HepG2 (cell line): Measurements from ENCODE around the gene POLR1H. TPM values are rescaled to one million over a fixed set of nuclear protein-coding genes. Genes with fewer than 3 reads are reported as not detected.

Experiments used
- CENPX ChIP-seq: sonication (generic); formaldehyde crosslinking; IDR thresholded peaks from 2 replicates; pipeline ENCODE4 v1.9.0; 2021; ENCODE audit warnings: mild to moderate bottlenecking, missing genetic modification reagents, moderate library complexity
- DMAP1 ChIP-seq: IDR thresholded peaks from 2 replicates; pipeline ENCODE4 v1.6.1; 2016
- EHMT2 ChIP-seq: fragments of 200-600 bp; sonication (generic); IDR thresholded peaks from 2 replicates; pipeline ENCODE4 v1.7.0; 2017; ENCODE audit warnings: antibody characterized with exemption, low read depth, low read length, borderline replicate concordance
- FOXJ3 ChIP-seq: sonication (generic); formaldehyde crosslinking; IDR thresholded peaks from 2 replicates; pipeline ENCODE4 v1.4.0; 2020; ENCODE audit warnings: missing genetic modification reagents, mild to moderate bottlenecking, borderline replicate concordance
- GATA4 ChIP-seq: sonication (generic); IDR thresholded peaks from 2 replicates; pipeline ENCODE4 v1.6.1; 2016; ENCODE audit warnings: antibody characterized with exemption, low read depth, borderline replicate concordance
- GLI4 ChIP-seq: sonication (generic); formaldehyde crosslinking; IDR thresholded peaks from 2 replicates; pipeline ENCODE4 v1.5.1; 2020; ENCODE audit warnings: missing genetic modification reagents, mild to moderate bottlenecking, moderate library complexity, borderline replicate concordance
- LBX2 ChIP-seq: sonication (generic); formaldehyde crosslinking; IDR thresholded peaks from 2 replicates; pipeline ENCODE4 v1.5.0; 2020; ENCODE audit warnings: missing genetic modification reagents, mild to moderate bottlenecking, borderline replicate concordance
- PHF5A ChIP-seq: IDR thresholded peaks from one replicate; pipeline ENCODE4 v1.6.1; 2018; ENCODE audit warnings: low read depth, missing genetic modification reagents; ENCODE audit not compliant: unreplicated experiment
- SPEN ChIP-seq: sonication (generic); formaldehyde crosslinking; IDR thresholded peaks from 2 replicates; pipeline ENCODE4 v1.5.1; 2020; ENCODE audit warnings: low read depth, mild to moderate bottlenecking, missing genetic modification reagents
- ZKSCAN5 ChIP-seq: sonication (generic); formaldehyde crosslinking; IDR thresholded peaks from 2 replicates; pipeline ENCODE4 v1.5.1; 2020; ENCODE audit warnings: mild to moderate bottlenecking, missing genetic modification reagents
- ZNF143 ChIP-seq: sonication (generic); formaldehyde crosslinking; IDR thresholded peaks from 2 replicates; pipeline ENCODE4 v1.4.0; 2020; ENCODE audit warnings: missing genetic modification reagents
- ZNF160 ChIP-seq: sonication (generic); formaldehyde crosslinking; IDR thresholded peaks from 2 replicates; pipeline ENCODE4 v1.8.0; 2022; ENCODE audit warnings: mild to moderate bottlenecking, inconsistent platforms, missing genetic modification reagents
- ZNF326 ChIP-seq: sonication (generic); formaldehyde crosslinking; IDR thresholded peaks from 2 replicates; pipeline ENCODE4 v1.4.0; 2020; ENCODE audit warnings: missing genetic modification reagents, borderline replicate concordance
- polyA plus RNA-seq, 8 experiments: library from polyadenylated mRNA; depleted of rRNA in 3 of 8; stranded (reverse) in 7 of 8; unstranded in 1 of 8; fragments of >200 nt; fragmentation: Illumina TruSeq in 4 of 8; extraction: Trizol in 4 of 8; gene quantifications; 2 replicates each; pipeline versions ENCODE4 v1.2.1 to v1.2.3, GENCODE V29; 2011 to 2016; ENCODE audit warnings: low read depth in 4 of 8, missing spikeins in 1 of 8, mixed read lengths in 1 of 8; ENCODE audit not compliant: insufficient read depth in 1 of 8
- total RNA-seq, 5 experiments: library from RNA; depleted of rRNA; stranded (reverse); fragments of >200 nt; fragmentation: Illumina TruSeq; extraction: Trizol; gene quantifications; 2 replicates each; pipeline ENCODE4 v1.2.3, GENCODE V29; 2016; ENCODE audit warnings: low read depth in 1 of 5
- TF ChIP-seq, protein P1 (sequence below): sonication (generic); formaldehyde crosslinking; IDR thresholded peaks from 2 replicates; pipeline ENCODE4 v1.4.0; 2020; ENCODE audit warnings: missing genetic modification reagents
- TF ChIP-seq, protein P2 (sequence below): sonication (generic); formaldehyde crosslinking; IDR thresholded peaks from 2 replicates; pipeline ENCODE4 v1.4.0; 2020; ENCODE audit warnings: missing genetic modification reagents
- TF ChIP-seq, protein P3 (sequence below): sonication (generic); formaldehyde crosslinking; IDR thresholded peaks from 2 replicates; pipeline ENCODE4 v1.8.0; 2022; ENCODE audit warnings: low read depth, missing genetic modification reagents
- TF ChIP-seq, protein P4 (sequence below): sonication (generic); formaldehyde crosslinking; IDR thresholded peaks from 2 replicates; pipeline ENCODE4 v1.4.0; 2020; ENCODE audit warnings: missing genetic modification reagents

POLR1H gene
- total and polyA plus RNA-seq, 2 of the 13 experiments (the other 11 are each of a cell fraction or from before 2014, with no cell fraction given): 61.4 to 79.8 TPM

DNA sequence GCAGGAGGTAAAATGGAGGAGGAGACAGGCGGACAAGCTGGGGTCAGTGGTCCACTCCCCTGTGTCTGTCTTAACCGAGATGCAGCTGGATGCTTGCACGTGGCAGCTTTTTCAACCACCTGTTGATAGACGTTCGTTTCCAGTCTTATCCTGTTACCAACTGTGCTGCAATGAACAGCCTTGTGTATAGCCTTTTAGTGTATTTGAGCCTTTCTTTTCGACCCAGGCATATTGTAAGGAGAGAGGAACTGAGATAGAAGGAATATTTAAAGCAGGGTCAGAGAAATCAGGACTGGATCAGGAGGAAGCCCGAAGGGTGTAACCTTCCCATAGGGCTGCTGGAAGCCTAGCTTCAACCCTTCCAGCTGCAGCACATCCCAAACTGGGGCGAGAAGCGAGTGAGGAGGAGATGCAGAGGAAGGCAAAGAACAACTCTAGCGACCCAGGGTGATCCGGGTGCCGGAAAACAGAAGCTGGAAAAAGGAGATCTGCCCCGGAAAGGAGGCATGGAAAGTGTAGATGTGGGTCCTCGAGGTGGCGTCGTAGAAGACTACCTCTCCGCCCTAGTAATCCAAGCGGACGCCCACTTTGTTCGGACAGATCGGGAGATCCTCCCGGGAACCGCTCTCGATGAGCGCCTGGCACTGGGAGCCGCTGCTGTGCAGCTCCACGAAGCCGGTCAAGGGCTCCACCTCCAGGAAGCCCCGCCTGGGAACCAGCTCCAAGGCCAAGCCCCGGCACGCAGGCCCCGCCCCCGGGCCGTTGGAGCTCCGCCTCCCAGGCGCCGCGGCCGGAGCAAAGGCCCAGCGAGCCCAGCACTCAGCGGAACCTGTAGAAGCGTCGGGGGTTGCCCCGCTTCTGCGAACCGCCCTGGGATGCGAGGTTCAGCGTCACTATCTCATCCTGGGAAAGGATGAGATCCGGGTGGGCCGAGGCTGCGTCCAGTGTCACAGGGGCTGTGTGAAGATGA is 40.7 kb downstream of the POLR1H start (continued):
- TF ChIP-seq, protein P1, sequence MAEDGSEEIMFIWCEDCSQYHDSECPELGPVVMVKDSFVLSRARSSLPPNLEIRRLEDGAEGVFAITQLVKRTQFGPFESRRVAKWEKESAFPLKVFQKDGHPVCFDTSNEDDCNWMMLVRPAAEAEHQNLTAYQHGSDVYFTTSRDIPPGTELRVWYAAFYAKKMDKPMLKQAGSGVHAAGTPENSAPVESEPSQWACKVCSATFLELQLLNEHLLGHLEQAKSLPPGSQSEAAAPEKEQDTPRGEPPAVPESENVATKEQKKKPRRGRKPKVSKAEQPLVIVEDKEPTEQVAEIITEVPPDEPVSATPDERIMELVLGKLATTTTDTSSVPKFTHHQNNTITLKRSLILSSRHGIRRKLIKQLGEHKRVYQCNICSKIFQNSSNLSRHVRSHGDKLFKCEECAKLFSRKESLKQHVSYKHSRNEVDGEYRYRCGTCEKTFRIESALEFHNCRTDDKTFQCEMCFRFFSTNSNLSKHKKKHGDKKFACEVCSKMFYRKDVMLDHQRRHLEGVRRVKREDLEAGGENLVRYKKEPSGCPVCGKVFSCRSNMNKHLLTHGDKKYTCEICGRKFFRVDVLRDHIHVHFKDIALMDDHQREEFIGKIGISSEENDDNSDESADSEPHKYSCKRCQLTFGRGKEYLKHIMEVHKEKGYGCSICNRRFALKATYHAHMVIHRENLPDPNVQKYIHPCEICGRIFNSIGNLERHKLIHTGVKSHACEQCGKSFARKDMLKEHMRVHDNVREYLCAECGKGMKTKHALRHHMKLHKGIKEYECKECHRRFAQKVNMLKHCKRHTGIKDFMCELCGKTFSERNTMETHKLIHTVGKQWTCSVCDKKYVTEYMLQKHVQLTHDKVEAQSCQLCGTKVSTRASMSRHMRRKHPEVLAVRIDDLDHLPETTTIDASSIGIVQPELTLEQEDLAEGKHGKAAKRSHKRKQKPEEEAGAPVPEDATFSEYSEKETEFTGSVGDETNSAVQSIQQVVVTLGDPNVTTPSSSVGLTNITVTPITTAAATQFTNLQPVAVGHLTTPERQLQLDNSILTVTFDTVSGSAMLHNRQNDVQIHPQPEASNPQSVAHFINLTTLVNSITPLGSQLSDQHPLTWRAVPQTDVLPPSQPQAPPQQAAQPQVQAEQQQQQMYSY (CRISPR knock-in tag): no peak; the same call in none of the 2 replicates
- TF ChIP-seq, protein P2, sequence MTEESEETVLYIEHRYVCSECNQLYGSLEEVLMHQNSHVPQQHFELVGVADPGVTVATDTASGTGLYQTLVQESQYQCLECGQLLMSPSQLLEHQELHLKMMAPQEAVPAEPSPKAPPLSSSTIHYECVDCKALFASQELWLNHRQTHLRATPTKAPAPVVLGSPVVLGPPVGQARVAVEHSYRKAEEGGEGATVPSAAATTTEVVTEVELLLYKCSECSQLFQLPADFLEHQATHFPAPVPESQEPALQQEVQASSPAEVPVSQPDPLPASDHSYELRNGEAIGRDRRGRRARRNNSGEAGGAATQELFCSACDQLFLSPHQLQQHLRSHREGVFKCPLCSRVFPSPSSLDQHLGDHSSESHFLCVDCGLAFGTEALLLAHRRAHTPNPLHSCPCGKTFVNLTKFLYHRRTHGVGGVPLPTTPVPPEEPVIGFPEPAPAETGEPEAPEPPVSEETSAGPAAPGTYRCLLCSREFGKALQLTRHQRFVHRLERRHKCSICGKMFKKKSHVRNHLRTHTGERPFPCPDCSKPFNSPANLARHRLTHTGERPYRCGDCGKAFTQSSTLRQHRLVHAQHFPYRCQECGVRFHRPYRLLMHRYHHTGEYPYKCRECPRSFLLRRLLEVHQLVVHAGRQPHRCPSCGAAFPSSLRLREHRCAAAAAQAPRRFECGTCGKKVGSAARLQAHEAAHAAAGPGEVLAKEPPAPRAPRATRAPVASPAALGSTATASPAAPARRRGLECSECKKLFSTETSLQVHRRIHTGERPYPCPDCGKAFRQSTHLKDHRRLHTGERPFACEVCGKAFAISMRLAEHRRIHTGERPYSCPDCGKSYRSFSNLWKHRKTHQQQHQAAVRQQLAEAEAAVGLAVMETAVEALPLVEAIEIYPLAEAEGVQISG (CRISPR knock-in tag): peak; percentile 90
- peak; percentile 53 for TF ChIP-seq PHF5A (CRISPR knock-in tag)
- no peak for TF ChIP-seq ZKSCAN5 (CRISPR knock-in tag)
- no peak for TF ChIP-seq EHMT2
- TF ChIP-seq ZNF143: no peak
- TF ChIP-seq, protein P3, sequence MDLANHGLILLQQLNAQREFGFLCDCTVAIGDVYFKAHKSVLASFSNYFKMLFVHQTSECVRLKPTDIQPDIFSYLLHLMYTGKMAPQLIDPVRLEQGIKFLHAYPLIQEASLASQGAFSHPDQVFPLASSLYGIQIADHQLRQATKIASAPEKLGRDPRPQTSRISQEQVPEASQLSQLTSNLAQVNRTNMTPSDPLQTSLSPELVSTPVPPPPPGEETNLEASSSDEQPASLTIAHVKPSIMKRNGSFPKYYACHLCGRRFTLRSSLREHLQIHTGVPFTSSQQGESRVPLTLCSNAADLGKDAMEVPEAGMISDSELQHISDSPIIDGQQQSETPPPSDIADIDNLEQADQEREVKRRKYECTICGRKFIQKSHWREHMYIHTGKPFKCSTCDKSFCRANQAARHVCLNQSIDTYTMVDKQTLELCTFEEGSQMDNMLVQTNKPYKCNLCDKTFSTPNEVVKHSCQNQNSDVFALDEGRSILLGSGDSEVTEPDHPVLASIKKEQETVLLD (CRISPR knock-in tag): 0 out of 2 replicates have a peak, but pooled peaks have one; percentile 53
- peak; percentile 78; the same call in 1 of the 2 replicates for TF ChIP-seq SPEN (CRISPR knock-in tag)
- TF ChIP-seq ZNF326 (CRISPR knock-in tag): no peak
- 0 out of 2 replicates have a peak, but pooled peaks have one; percentile 20 for TF ChIP-seq GLI4 (CRISPR knock-in tag)
- TF ChIP-seq CENPX: no peak
- peak; percentile 80; the same call in 1 of the 2 replicates for TF ChIP-seq GATA4
- 0 out of 2 replicates have a peak, but pooled peaks have one; percentile 27 for TF ChIP-seq LBX2 (CRISPR knock-in tag)
- TF ChIP-seq ZNF160 (CRISPR knock-in tag): peak; percentile 83; the same call in 1 of the 2 replicates
- 0 out of 2 replicates have a peak, but pooled peaks have one; percentile 30 for TF ChIP-seq FOXJ3 (CRISPR knock-in tag)
- no peak for TF ChIP-seq DMAP1 (CRISPR knock-in tag)
- TF ChIP-seq, protein P4, sequence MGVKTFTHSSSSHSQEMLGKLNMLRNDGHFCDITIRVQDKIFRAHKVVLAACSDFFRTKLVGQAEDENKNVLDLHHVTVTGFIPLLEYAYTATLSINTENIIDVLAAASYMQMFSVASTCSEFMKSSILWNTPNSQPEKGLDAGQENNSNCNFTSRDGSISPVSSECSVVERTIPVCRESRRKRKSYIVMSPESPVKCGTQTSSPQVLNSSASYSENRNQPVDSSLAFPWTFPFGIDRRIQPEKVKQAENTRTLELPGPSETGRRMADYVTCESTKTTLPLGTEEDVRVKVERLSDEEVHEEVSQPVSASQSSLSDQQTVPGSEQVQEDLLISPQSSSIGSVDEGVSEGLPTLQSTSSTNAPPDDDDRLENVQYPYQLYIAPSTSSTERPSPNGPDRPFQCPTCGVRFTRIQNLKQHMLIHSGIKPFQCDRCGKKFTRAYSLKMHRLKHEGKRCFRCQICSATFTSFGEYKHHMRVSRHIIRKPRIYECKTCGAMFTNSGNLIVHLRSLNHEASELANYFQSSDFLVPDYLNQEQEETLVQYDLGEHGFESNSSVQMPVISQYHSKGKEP (CRISPR knock-in tag): peak; percentile 76; the same call in 1 of the 2 replicates
